DMS 273 treated with DMSO at 0.1 percent for 48 hours (cell line): ENCODE results near the gene TNFRSF14.
"Not testable (repeated sequence)": the region's sequence is repeated elsewhere in the genome, so short reads cannot be mapped to it uniquely, and the experiment has no call there.

Experiments used
- DNase-seq: peaks from one replicate; lab custom pipeline; 2025; lab: John Stamatoyannopoulos, UW

TNFRSF14 gene

DNA sequence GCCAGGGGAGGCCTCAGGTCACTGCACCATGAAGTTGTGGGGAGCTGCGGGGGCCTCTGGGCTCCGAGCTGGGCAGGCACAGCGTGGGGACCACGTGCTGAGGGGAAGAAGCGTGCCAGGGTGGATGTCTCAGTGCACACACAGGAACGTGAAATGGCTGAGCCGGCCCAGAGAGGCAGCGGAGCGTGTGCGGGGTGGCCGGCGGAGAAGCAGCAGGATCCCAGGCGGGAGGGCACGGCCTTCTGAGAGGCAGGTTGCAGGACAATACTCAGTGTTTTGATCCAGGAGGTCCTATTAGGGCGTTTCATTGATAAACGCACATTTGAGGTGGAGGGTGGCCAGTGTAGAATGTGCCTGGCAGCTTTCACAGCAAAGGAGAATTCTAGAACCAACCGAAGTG, 12.9 kb downstream of the TNFRSF14 start:
- DNase-seq, result no peak

- not testable (repeated sequence) for DNase-seq
Measured at GRCh38 chr1:2569703-2570102, 13.5 kb downstream of the TNFRSF14 start.

DNA sequence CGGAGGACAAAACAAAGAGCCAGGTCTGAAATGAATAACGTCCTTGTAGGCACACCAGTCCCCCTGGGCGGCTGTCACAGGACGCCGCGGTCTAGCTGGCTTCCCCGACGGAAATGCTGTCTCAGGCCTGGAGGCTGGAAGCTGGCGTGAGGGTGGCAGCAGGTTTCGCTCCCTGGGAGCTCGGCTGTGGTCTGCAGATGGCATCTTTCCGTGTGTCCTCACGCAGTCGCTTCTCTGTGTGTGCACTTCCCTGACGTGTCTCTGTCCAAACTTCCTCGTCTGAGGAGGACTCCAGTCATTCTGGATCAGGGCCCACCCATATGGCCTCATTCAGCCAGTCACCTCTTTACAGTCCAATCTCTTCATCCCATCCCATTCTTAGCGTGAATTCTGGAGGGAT, 14.2 kb downstream of the TNFRSF14 start:
- DNase-seq, result no peak

DNA sequence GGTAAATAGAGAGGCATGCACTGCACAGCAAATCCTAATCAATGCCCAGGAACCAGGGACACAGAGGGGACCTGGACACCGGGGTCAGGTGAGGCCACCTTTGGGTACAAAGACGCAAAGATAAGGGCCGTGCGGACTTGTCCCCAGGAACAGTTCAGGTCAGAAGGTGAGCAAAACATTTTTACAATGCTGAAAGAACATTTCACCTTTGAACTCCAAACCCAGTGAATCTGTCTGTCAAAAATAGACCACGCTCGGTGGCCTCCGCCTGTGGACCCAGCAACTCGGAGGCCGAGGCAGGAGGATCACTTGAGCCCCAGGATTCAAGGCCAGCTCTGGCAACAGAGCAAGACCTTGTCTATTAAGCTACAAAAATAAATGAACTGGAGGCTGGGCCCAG, 15.2 kb downstream of the TNFRSF14 start:
- no peak for DNase-seq

GRCh38 chr1:2573250-2573920, 17.2 kb downstream of the TNFRSF14 start:
- no peak for DNase-seq

GRCh38 chr1:2574350-2574749, 18.2 kb downstream of the TNFRSF14 start:
- DNase-seq, result no peak

- DNase-seq, result no peak
Measured at GRCh38 chr1:2575801-2576663, 19.9 kb downstream of the TNFRSF14 start.

DNA sequence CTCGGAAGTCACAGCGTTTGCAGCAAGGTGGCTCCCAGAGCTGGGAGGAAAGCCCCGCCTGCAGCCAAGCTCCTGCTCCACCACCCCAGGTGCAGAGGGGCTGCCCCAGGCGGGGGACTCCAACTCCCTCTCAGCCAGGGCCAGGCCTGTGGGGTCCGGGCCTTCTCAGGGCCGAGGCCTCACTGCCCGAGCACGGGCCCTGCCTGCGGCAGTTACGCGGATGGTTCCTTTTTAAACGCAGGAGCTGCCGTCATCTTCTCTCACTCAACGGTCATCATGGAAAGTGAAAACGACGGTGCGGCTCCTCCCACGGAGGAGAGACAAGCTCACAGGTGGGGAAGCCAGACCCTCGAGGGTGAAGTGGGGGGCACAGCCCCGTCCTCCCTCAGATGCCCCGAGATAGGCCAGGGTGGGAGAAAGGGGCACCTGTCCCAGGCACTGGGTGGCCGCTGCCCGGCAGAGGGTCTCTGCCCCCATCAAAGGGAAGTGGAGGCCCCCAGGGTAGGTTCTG, 21.4 kb downstream of the TNFRSF14 start:
- not testable (repeated sequence) for DNase-seq

DNA sequence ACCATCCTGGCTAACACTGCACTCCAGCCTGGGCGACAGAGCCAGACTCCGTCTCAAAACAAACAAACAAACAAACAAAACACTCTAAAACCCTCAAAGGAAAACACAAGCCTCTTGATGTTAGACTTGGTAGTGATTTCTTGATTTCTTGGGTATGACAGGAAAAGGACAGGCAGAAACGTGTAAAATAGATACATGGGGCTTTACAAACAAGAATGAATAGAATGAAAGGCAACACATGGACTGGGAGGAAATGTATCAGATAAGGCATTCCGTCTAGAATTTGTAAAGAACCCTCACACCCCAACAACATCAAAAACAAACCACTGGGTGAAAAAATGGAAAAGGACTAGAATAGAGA, 22.6 kb downstream of the TNFRSF14 start:
- DNase-seq, result no peak

DNA sequence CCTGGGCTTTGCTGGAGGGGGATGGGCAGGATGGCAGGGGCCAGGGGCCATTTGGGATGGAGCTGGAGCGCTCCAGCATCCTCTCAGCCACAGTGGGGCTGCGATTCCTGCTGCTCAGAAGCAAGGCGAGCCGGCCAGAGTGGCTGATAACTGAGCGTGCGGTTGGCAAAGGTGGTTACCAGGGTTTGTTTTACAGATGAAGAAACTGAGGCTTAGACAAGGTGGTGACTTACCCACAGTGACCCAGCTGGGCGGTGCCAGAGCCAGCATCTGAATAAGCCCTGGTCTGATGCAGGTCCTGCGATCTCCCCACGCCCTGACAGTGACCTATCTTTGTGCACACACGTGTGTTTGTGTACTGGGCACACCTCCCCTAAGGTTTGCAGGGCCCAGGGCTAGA, 24.5 kb downstream of the TNFRSF14 start:
- no peak for DNase-seq

- DNase-seq, result no peak
Measured at GRCh38 chr1:2582391-2582790, 26.2 kb downstream of the TNFRSF14 start.

GRCh38 chr1:2583331-2583791, 27.2 kb downstream of the TNFRSF14 start:
- no peak for DNase-seq

DNA sequence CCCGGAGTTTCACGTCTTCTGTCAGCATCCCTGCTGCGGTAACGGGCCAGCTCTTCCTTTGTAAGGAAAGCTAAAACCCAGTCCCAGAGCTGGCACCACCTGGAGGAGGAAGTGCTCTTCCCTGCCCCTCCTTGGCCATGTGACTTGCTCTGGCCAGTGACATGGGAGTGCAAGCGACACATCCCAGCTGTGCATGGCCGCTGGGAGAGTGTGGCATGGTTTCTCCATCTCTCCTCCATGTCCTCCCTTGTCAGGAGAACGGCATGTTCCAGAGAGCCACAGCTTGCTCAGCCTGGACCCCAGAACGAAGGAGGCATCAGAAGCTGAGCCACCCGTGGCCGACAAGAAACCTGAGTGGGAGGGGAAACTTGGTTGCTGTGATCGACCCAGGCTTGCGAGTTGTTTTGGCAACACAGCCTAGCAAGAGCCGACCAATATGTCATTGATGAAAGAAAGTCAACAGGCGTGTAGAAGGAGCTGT, 27.7 kb downstream of the TNFRSF14 start:
- DNase-seq, result no peak

GRCh38 chr1:2584686-2585317, 28.6 kb downstream of the TNFRSF14 start:
- DNase-seq, result no peak

DNA sequence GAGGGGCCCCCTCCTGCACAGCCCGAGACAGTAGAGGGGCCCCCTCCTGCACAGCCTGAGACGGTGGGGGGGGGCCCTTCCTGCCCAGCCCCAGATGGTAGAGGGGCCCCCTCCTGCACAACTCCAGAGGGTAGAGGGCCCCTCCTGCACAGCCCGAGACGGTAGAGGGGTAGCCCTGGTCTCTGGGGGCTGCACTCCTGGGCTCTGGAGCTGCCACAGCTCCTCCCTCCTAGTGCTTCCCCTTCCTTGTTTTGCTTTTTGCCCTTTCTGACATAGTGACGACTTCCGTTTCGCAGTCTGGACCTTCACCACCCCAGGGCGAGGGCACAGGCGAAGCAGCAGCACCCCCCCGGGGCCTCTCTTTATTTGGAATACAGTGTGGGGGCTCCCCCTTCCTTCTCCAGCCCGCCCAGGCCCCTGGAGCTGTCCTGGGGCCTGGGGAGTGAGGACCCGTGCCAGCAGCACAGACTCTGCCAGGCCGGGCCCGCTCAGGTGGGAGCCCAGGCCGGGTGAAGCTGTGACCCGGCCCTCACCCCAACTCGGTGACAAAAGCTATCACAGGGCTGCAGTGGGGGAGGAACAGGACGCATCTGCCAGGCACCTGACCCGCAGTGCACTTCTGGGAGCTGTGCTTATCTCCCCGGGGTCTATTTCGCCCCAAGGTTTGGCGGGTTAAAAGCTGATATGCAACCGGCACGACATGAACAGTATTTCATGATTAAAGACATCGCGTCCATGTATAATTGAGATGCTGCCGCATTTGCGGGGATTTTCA, 29.3 kb downstream of the TNFRSF14 start:
- DNase-seq, result no peak

DNA sequence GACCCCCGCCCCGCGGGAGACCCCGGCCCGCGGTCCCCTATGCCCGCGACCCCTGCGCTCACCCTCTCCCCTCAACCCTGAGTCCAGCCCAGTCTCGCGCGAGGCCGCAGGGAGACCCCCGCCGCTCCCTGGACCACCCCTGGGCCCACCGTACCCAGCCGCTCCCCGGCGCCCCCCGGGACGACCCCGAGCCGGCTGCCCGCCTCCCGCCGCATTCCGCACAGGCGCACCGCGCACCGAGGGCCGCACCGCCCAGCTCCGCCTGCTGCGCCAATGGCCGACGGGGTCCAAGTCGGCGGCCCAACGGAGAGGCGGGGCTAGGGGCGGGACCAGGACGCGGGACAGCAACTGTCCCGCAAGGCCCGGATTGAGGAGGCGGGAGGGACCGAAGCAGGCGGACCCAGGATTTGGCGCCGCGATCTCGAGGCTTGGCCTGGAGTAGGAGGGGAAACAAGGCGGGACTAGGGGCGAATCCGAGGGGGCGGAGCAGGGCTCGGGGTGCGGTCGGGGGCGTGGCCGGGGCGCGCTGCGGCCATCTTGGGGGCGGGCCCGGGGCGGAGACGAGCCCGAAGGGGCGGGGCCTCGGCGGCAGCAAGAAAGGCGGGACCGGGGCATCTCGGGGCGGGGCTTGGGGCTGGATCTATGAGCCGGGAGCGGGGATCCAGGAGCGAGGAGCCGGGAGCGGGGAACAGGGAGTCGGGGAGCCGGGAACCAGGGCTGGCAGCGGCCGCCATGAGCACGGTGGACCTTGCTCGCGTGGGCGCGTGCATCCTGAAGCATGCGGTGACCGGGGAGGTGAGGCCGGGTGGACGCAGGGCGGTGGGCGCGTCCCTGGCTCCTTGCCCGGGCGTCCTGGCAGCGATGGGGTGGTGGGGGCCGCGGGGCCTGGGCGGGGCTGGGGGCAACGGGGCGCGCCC, 30.2 kb downstream of the TNFRSF14 start, which contains the start of gene PRXL2B:
Gene PRXL2B (plus strand): TSS at position 624 of the 917 bp plus-strand sequence. CDS start 109 bp downstream, at position 733.
- peak; percentile 88 for DNase-seq

GRCh38 chr1:2587071-2587859, 31.1 kb downstream of the TNFRSF14 start:
- no peak for DNase-seq

- no peak for DNase-seq
Measured at GRCh38 chr1:2587860-2588571, 31.8 kb downstream of the TNFRSF14 start.
